ENCODE data around the gene VSTM5.

DNA sequence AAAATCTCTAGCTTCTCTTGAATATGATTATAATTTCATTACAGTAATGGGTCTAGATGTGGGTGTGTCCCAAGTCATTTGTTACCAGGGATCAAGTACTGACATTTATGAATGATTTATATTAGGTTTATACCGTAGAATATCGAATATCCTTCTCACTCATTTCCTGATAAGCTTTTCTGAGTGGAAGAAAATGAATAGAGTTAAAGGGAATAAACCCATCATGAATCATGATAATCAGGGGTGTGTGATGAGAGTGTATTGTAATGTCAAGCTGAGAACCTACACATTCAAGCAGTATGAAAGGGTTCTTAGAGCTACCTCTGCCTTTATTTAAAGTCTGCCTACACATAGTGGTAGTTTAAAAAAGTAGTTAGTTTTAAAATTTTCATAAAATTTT, 49.1 kb downstream of the VSTM5 start:
- TF ChIP-seq, protein P1, sequence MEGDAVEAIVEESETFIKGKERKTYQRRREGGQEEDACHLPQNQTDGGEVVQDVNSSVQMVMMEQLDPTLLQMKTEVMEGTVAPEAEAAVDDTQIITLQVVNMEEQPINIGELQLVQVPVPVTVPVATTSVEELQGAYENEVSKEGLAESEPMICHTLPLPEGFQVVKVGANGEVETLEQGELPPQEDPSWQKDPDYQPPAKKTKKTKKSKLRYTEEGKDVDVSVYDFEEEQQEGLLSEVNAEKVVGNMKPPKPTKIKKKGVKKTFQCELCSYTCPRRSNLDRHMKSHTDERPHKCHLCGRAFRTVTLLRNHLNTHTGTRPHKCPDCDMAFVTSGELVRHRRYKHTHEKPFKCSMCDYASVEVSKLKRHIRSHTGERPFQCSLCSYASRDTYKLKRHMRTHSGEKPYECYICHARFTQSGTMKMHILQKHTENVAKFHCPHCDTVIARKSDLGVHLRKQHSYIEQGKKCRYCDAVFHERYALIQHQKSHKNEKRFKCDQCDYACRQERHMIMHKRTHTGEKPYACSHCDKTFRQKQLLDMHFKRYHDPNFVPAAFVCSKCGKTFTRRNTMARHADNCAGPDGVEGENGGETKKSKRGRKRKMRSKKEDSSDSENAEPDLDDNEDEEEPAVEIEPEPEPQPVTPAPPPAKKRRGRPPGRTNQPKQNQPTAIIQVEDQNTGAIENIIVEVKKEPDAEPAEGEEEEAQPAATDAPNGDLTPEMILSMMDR (IDR thresholded peaks at IDR 0.05; ENCODE audit: poor library complexity): no peak
- no peak for TF ChIP-seq EZH2 (IDR thresholded peaks at IDR 0.05; ENCODE audit: borderline replicate concordance)
- no peak for TF ChIP-seq EZH2phosphoT487 (IDR thresholded peaks at IDR 0.05; ENCODE audit: low read depth, severe bottlenecking, unreplicated experiment)

Data from hepatocyte (in vitro differentiated cells).